Activated B cell treated with CpG ODN at 0.5 μM for 24 hours (primary cell): Measurements from ENCODE around the gene RAB21. TPM values are rescaled to one million over a fixed set of nuclear protein-coding genes. Genes with fewer than 3 reads are reported as not detected.
A peak's percentile ranks its signal among the peaks of the same experiment; 100 is the strongest.

Experiments used
- ATAC-seq: fragments of 200-7000 bp; cut with Tn5 transposase; one replicate; pipeline ENCODE4 v1.10.0; 2021; ENCODE audit warnings: low read depth, mild to moderate bottlenecking, moderate library complexity
- CTCF ChIA-PET: fragments of 350-600 bp; sonication (Branson Sonifier 250); formaldehyde crosslinking; loops from one replicate; lab custom pipeline; 2021; ENCODE audit warnings: antibody characterized with exemption; lab: Charles Lee
- POLR2A ChIA-PET: fragments of 350-600 bp; sonication (Branson Sonifier 250); formaldehyde crosslinking; loops from one replicate; lab custom pipeline; 2021; ENCODE audit warnings: antibody characterized with exemption; lab: Charles Lee
- DNase-seq: peaks from one replicate; pipeline ENCODE4 v3.0.0; 2022
- H3K27ac Mint-ChIP-seq: one replicate; pipeline ENCODE4 v1.8.0; 2020; ENCODE audit warnings: mixed read lengths
- H3K27me3 Mint-ChIP-seq: one replicate; pipeline ENCODE4 v1.8.0; 2021; ENCODE audit warnings: mixed read lengths
- H3K36me3 Mint-ChIP-seq: one replicate; pipeline ENCODE4 v1.8.0; 2021; ENCODE audit warnings: low read depth, mixed read lengths
- H3K4me1 Mint-ChIP-seq: one replicate; pipeline ENCODE4 v1.8.0; 2021; ENCODE audit warnings: mixed read lengths
- H3K4me3 Mint-ChIP-seq: one replicate; pipeline ENCODE4 v1.8.0; 2020; ENCODE audit warnings: mild to moderate bottlenecking, mixed read lengths
- H3K9me3 Mint-ChIP-seq: one replicate; pipeline ENCODE4 v1.8.0; 2020; ENCODE audit warnings: mixed read lengths
- CTCF ChIP-seq: fragments of 200-600 bp; IDR thresholded peaks from one replicate; pipeline ENCODE4 v1.8.0; 2022; ENCODE audit warnings: antibody characterized with exemption, mild to moderate bottlenecking
- intact Hi-C: fragments of 100-400 bp; cut with micrococcal nuclease; formaldehyde crosslinking; loops from one replicate; pipeline ENCODE4 v1.15.1; 2024
- total RNA-seq: library from RNA; stranded (reverse); gene quantifications from 2 replicates; pipeline ENCODE4 v1.2.3, GENCODE V29; 2022

RAB21 gene
- total RNA-seq, 1 donor from 2014 or later = 112 TPM

- POLR2A ChIA-PET = no interaction called here
- intact Hi-C loops = no loop called here
- ATAC-seq (no peak), DNase-seq (no peak)
- H3K4me3 Mint-ChIP-seq = no peak overlapping the region
- no peak for TF ChIP-seq CTCF
- CTCF ChIA-PET = no interaction called here
- no peak overlapping the region for H3K27ac Mint-ChIP-seq
- H3K36me3 Mint-ChIP-seq = no peaks in the 10 kb centered on the region
- H3K27me3 Mint-ChIP-seq = no peaks in the 10 kb centered on the region
- H3K9me3 Mint-ChIP-seq = no peaks in the 10 kb centered on the region
- no peaks in the 10 kb centered on the region for H3K4me1 Mint-ChIP-seq
These were observed 26.7 kb upstream of the RAB21 start for GRCh38 chr12:71727958-71728357.

- Mint-ChIP-seq H3K27me3 (no peaks in the 10 kb centered on the region), H3K27ac (no peak overlapping the region), H3K4me1 (no peaks in the 10 kb centered on the region), H3K4me3 (no peak overlapping the region), H3K36me3 (no peaks in the 10 kb centered on the region), H3K9me3 (no peaks in the 10 kb centered on the region)
- DNase-seq (no peak), ATAC-seq (no peak)
- ChIA-PET CTCF (no interaction called here), POLR2A (no interaction called here)
- intact Hi-C loops = no loop called here
- no peak for TF ChIP-seq CTCF
These were observed 23.7 kb upstream of the RAB21 start for GRCh38 chr12:71730936-71731335.

- Mint-ChIP-seq H3K4me1 (peaks cover 2% of the 10 kb centered on the region), H3K36me3 (no peaks in the 10 kb centered on the region), H3K4me3 (no peak overlapping the region), H3K27ac (no peak overlapping the region), H3K27me3 (no peaks in the 10 kb centered on the region), H3K9me3 (no peaks in the 10 kb centered on the region)
- ATAC-seq = peak; percentile 34
- TF ChIP-seq CTCF = no peak
- DNase-seq = no peak
- ChIA-PET POLR2A (no interaction called here), CTCF (no interaction called here)
- intact Hi-C loops = no loop called here
These were observed 23.0 kb upstream of the RAB21 start for GRCh38 chr12:71731439-71732356.

DNA sequence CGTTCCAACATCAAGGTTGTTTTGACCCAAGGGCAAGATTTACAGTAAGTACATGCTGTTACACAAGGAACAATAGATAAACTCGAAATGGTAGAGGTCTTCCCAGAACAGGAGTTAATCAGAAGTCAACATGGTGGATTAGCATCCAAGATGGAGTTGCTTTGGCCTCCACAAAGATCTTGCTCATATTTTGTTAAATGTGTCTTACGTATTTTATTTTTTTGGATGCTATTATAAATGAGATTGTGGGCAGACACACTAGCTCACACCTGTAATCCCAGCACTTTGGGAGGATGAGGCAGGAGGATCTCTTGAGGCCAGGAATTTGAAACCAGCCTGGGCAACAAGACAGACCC, 22.3 kb upstream of the RAB21 start:
- no peak for ATAC-seq
- intact Hi-C loops = no loop called here
- no peak for DNase-seq
- no peaks in the 10 kb centered on the region for H3K27me3 Mint-ChIP-seq
- H3K9me3 Mint-ChIP-seq = no peaks in the 10 kb centered on the region
- no peaks in the 10 kb centered on the region for H3K36me3 Mint-ChIP-seq
- POLR2A ChIA-PET = no interaction called here
- H3K27ac Mint-ChIP-seq = no peak overlapping the region
- no peak overlapping the region for H3K4me3 Mint-ChIP-seq
- H3K4me1 Mint-ChIP-seq = peaks cover 8% of the 10 kb centered on the region
- CTCF ChIA-PET = no interaction called here
- TF ChIP-seq CTCF = no peak

DNA sequence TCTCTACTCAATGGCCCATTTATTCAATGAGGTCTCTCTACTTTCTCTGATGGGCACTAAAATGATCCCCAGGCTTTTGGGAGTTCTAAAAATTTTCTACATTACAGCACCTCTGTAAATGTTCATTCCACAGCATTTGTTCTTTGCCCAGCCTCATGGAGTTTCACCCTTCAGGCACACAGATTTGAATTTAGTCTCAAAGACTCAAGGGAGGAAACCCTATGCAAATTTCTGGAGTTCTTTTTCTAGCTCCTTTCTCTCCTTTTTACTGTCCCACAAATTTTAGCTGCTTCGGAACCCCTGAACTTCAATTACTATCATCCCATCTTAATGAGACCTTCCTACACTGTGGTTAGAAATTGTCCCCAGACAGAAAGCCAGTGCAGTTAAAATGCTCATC, 17.5 kb upstream of the RAB21 start:
- intact Hi-C loops = no loop called here
- no peak overlapping the region for H3K4me3 Mint-ChIP-seq
- DNase-seq = no peak

More for the DNA sequence above, 17.5 kb upstream of the RAB21 start:
- H3K27me3 Mint-ChIP-seq = no peaks in the 10 kb centered on the region
- TF ChIP-seq CTCF = no peak
- H3K36me3 Mint-ChIP-seq = no peaks in the 10 kb centered on the region
- ChIA-PET POLR2A (no interaction called here), CTCF (interaction anchor here (1.6 kb wide), 1 partner anchor 10 kb away, joined by 5 read pairs; no protein-coding TSS in a partner anchor)
- H3K4me1 Mint-ChIP-seq = peaks cover 10% of the 10 kb centered on the region
- H3K9me3 Mint-ChIP-seq = no peaks in the 10 kb centered on the region
- ATAC-seq = no peak
- no peak overlapping the region for H3K27ac Mint-ChIP-seq
